Measurements from ENCODE around the gene C17orf107.
A peak's percentile ranks its signal among the peaks of the same experiment; 100 is the strongest.

The C17orf107 gene

GRCh38 chr17:4895657-4896331 lies 3.5 kb upstream of the C17orf107 start:
- H2BK5ac ChIP-seq (ENCODE audit: low read length), result no peak overlapping the region
- peaks cover 4% of the 10 kb centered on the region for H3K36me3 ChIP-seq (ENCODE audit: control insufficient read depth, insufficient read depth, low read length)
- DNase-seq, result peak; percentile 69
- H2BK120ac ChIP-seq (ENCODE audit: low read depth, low read length), result no peak overlapping the region
- no peak overlapping the region for H3K27ac ChIP-seq (ENCODE audit: low read depth, low read length)
- H3K23ac ChIP-seq (ENCODE audit: low read length), result no peak overlapping the region
- no peak overlapping the region for H3K4me3 ChIP-seq (ENCODE audit: low read length)
- H4K8ac ChIP-seq (ENCODE audit: low read depth, low read length), result no peak overlapping the region
- H3K4me2 ChIP-seq (ENCODE audit: low read length), result no peak overlapping the region
- H4K5ac ChIP-seq (ENCODE audit: low read length), result no peak overlapping the region
- no peak overlapping the region for H3K4ac ChIP-seq (ENCODE audit: low read depth, low read length)
- H3K79me2 ChIP-seq (ENCODE audit: control insufficient read depth, insufficient read depth, low read length), result no peaks in the 10 kb centered on the region
- H2AK5ac ChIP-seq (ENCODE audit: low read length), result no peak overlapping the region
- no peaks in the 10 kb centered on the region for H3K79me1 ChIP-seq (ENCODE audit: low read length)
- no peak overlapping the region for H2BK15ac ChIP-seq (replicated peaks; ENCODE audit: low read depth)
- no peak overlapping the region for H3K18ac ChIP-seq (ENCODE audit: low read length)
- no peak overlapping the region for H3K56ac ChIP-seq (ENCODE audit: low read length)
- no peaks in the 10 kb centered on the region for H3K4me1 ChIP-seq (ENCODE audit: control insufficient read depth, low read depth, low read length)
- no CpG with 5 or more reads among the region's 27 CpGs for WGBS (ENCODE audit: extremely low coverage, insufficient coverage, low lambda C conversion rate)
- no peaks in the 10 kb centered on the region for H3K27me3 ChIP-seq (ENCODE audit: insufficient read depth, low read length, poor library complexity)
- no peak overlapping the region for H3K9ac ChIP-seq (ENCODE audit: low read length)

DNA sequence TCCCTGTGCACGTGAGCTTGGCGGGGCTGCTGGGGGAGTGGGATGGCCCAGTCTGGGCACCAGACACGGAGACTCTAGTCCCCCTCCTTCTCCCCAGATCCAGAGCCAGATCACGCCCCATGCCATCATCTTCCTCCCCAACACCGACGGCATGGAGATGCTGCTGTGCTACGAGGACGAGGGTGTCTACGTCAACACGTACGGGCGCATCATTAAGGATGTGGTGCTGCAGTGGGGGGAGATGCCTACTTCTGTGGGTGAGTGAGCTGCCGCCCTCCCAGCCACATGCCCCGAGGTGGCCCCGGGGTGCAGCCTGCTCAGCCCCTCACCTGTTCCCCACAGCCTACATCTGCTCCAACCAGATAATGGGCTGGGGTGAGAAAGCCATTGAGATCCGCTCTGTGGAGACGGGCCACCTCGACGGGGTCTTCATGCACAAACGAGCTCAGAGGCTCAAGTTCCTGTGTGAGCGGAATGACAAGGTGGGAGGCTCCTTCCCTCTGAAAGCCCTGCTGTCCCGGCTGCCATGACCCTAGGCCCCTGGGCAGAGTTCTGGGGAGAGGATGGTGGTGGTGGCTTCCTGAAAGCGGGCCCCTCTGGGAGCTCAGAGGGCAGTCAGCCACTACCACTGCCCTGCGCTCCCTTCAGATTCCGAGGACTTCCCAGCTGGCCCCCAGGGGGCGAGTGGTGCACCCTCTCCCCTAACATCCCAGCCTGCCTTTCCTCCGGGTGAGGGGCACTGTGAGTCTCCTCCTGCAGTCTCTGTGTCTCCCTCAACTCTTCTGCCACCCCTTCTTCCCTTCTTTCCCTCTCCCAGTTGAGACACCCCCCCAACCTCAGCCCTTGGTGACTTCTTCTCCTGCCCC lies 2.8 kb upstream of the C17orf107 start:
- Histone ChIP-seq H2BK120ac (ENCODE audit: low read depth, low read length) (no peak overlapping the region), H3K27ac (ENCODE audit: low read depth, low read length) (no peak overlapping the region), H2BK5ac (ENCODE audit: low read length) (no peak overlapping the region), H3K56ac (ENCODE audit: low read length) (no peak overlapping the region), H4K8ac (ENCODE audit: low read depth, low read length) (no peak overlapping the region), H3K27me3 (ENCODE audit: insufficient read depth, low read length, poor library complexity) (no peaks in the 10 kb centered on the region), H3K9ac (ENCODE audit: low read length) (no peak overlapping the region), H3K18ac (ENCODE audit: low read length) (no peak overlapping the region), H4K5ac (ENCODE audit: low read length) (no peak overlapping the region), H2BK15ac (replicated peaks; ENCODE audit: low read depth) (no peak overlapping the region), H3K4me2 (ENCODE audit: low read length) (no peak overlapping the region), H3K4me3 (ENCODE audit: low read length) (no peak overlapping the region), H2AK5ac (ENCODE audit: low read length) (no peak overlapping the region), H3K4me1 (ENCODE audit: control insufficient read depth, low read depth, low read length) (no peaks in the 10 kb centered on the region), H3K4ac (ENCODE audit: low read depth, low read length) (no peak overlapping the region), H3K23ac (ENCODE audit: low read length) (no peak overlapping the region), H3K36me3 (ENCODE audit: control insufficient read depth, insufficient read depth, low read length) (peaks cover 4% of the 10 kb centered on the region), H3K79me1 (ENCODE audit: low read length) (no peaks in the 10 kb centered on the region), H3K79me2 (ENCODE audit: control insufficient read depth, insufficient read depth, low read length) (no peaks in the 10 kb centered on the region)
- no CpG with 5 or more reads among the region's 27 CpGs for WGBS (ENCODE audit: extremely low coverage, insufficient coverage, low lambda C conversion rate)
- no peak for DNase-seq

GRCh38 chr17:4897198-4897687 lies 2.1 kb upstream of the C17orf107 start:
- Histone ChIP-seq H3K36me3 (ENCODE audit: control insufficient read depth, insufficient read depth, low read length) (peaks cover 4% of the 10 kb centered on the region), H4K8ac (ENCODE audit: low read depth, low read length) (no peak overlapping the region), H3K4ac (ENCODE audit: low read depth, low read length) (no peak overlapping the region), H2BK15ac (replicated peaks; ENCODE audit: low read depth) (no peak overlapping the region), H3K23ac (ENCODE audit: low read length) (no peak overlapping the region), H3K27ac (ENCODE audit: low read depth, low read length) (no peak overlapping the region), H3K4me2 (ENCODE audit: low read length) (no peak overlapping the region), H3K27me3 (ENCODE audit: insufficient read depth, low read length, poor library complexity) (no peaks in the 10 kb centered on the region), H3K4me1 (ENCODE audit: control insufficient read depth, low read depth, low read length) (no peaks in the 10 kb centered on the region), H3K79me1 (ENCODE audit: low read length) (no peaks in the 10 kb centered on the region), H3K56ac (ENCODE audit: low read length) (no peak overlapping the region), H2BK120ac (ENCODE audit: low read depth, low read length) (no peak overlapping the region), H2AK5ac (ENCODE audit: low read length) (no peak overlapping the region), H3K79me2 (ENCODE audit: control insufficient read depth, insufficient read depth, low read length) (no peaks in the 10 kb centered on the region), H2BK5ac (ENCODE audit: low read length) (no peak overlapping the region), H3K4me3 (ENCODE audit: low read length) (no peak overlapping the region), H3K9ac (ENCODE audit: low read length) (no peak overlapping the region), H4K5ac (ENCODE audit: low read length) (no peak overlapping the region), H3K18ac (ENCODE audit: low read length) (no peak overlapping the region)
- no peak for DNase-seq
- no CpG with 5 or more reads among the region's 10 CpGs for WGBS (ENCODE audit: extremely low coverage, insufficient coverage, low lambda C conversion rate)

DNA sequence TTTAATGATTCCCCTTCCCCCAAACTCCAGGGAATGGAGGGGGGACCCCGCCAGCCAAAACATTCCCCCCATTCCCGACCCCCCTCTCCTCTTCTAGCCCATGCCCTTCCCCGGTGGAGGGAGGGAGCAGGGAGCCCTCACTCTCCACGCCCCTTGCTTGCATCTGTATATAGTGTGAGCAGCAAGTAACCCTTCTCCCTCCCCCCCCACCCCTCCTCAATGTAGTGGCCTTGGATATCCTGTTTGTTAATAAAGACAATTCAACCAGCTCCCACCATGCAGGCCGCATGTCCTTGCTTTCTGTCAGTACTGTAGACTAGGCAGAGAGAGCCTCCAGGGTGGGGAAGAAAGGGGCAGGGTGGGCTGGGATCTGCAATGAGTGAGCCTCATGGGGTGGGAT lies 1.6 kb upstream of the C17orf107 start:
- no peak overlapping the region for H3K4me3 ChIP-seq (ENCODE audit: low read length)
- no peak overlapping the region for H3K18ac ChIP-seq (ENCODE audit: low read length)
- no peaks in the 10 kb centered on the region for H3K4me1 ChIP-seq (ENCODE audit: control insufficient read depth, low read depth, low read length)
- H3K9ac ChIP-seq (ENCODE audit: low read length), result no peak overlapping the region
- no peak overlapping the region for H3K23ac ChIP-seq (ENCODE audit: low read length)
- H3K36me3 ChIP-seq (ENCODE audit: control insufficient read depth, insufficient read depth, low read length), result peaks cover 2% of the 10 kb centered on the region
- H3K4me2 ChIP-seq (ENCODE audit: low read length), result no peak overlapping the region
- H3K79me2 ChIP-seq (ENCODE audit: control insufficient read depth, insufficient read depth, low read length), result no peaks in the 10 kb centered on the region
- no peaks in the 10 kb centered on the region for H3K79me1 ChIP-seq (ENCODE audit: low read length)
- H3K27me3 ChIP-seq (ENCODE audit: insufficient read depth, low read length, poor library complexity), result no peaks in the 10 kb centered on the region
- H3K4ac ChIP-seq (ENCODE audit: low read depth, low read length), result no peak overlapping the region
- no peak overlapping the region for H2BK5ac ChIP-seq (ENCODE audit: low read length)
- no peak for DNase-seq
- WGBS (ENCODE audit: extremely low coverage, insufficient coverage, low lambda C conversion rate), result no CpG with 5 or more reads among the region's 5 CpGs
- H2BK15ac ChIP-seq (replicated peaks; ENCODE audit: low read depth), result no peak overlapping the region
- no peak overlapping the region for H3K27ac ChIP-seq (ENCODE audit: low read depth, low read length)
- no peak overlapping the region for H4K8ac ChIP-seq (ENCODE audit: low read depth, low read length)
- no peak overlapping the region for H3K56ac ChIP-seq (ENCODE audit: low read length)
- no peak overlapping the region for H2BK120ac ChIP-seq (ENCODE audit: low read depth, low read length)
- H2AK5ac ChIP-seq (ENCODE audit: low read length), result no peak overlapping the region
- H4K5ac ChIP-seq (ENCODE audit: low read length), result no peak overlapping the region

GRCh38 chr17:4898351-4898750 lies 985 bp upstream of the C17orf107 start:
- Histone ChIP-seq H3K4me3 (ENCODE audit: low read length) (no peak overlapping the region), H3K36me3 (ENCODE audit: control insufficient read depth, insufficient read depth, low read length) (peaks cover 2% of the 10 kb centered on the region), H3K4me2 (ENCODE audit: low read length) (no peak overlapping the region), H2BK120ac (ENCODE audit: low read depth, low read length) (no peak overlapping the region), H2BK15ac (replicated peaks; ENCODE audit: low read depth) (no peak overlapping the region), H3K18ac (ENCODE audit: low read length) (no peak overlapping the region), H4K8ac (ENCODE audit: low read depth, low read length) (no peak overlapping the region), H4K5ac (ENCODE audit: low read length) (no peak overlapping the region), H3K79me1 (ENCODE audit: low read length) (no peaks in the 10 kb centered on the region), H3K27me3 (ENCODE audit: insufficient read depth, low read length, poor library complexity) (no peaks in the 10 kb centered on the region), H2AK5ac (ENCODE audit: low read length) (no peak overlapping the region), H3K4ac (ENCODE audit: low read depth, low read length) (no peak overlapping the region), H3K23ac (ENCODE audit: low read length) (no peak overlapping the region), H3K79me2 (ENCODE audit: control insufficient read depth, insufficient read depth, low read length) (no peaks in the 10 kb centered on the region), H3K27ac (ENCODE audit: low read depth, low read length) (no peak overlapping the region), H3K9ac (ENCODE audit: low read length) (no peak overlapping the region), H3K56ac (ENCODE audit: low read length) (no peak overlapping the region), H2BK5ac (ENCODE audit: low read length) (no peak overlapping the region), H3K4me1 (ENCODE audit: control insufficient read depth, low read depth, low read length) (no peaks in the 10 kb centered on the region)
- no CpG with 5 or more reads among the region's 8 CpGs for WGBS (ENCODE audit: extremely low coverage, insufficient coverage, low lambda C conversion rate)
- no peak for DNase-seq

All from mesendoderm (in vitro differentiated cells).